ENCODE results near the gene TRERF1.

- TF ChIP-seq CTCF (IDR thresholded peaks at IDR 0.05) = no peak
- no peak for TF ChIP-seq POLR2A (IDR thresholded peaks at IDR 0.05)
Observed at GRCh38 chr6:42336431-42336830, 115.3 kb downstream of the TRERF1 start.
